Thoracic aorta (tissue), 2 donors: ENCODE data around the gene IQSEC1. TPM values are rescaled to one million over a fixed set of nuclear protein-coding genes. Genes with fewer than 3 reads are reported as not detected.

ENCODE experiments used
- ATAC-seq: fragments of 150-250 bp; one replicate; pipeline ENCODE4 v1.8.0; 2017; ENCODE audit warnings: low read depth; ENCODE audit not compliant: insufficient number of reproducible peaks, low FRiP score
- DNase-seq: peaks from one replicate; pipeline ENCODE4 v3.0.0-alpha.2; 2020; ENCODE audit warnings: low spot score
- H3K27ac ChIP-seq, 2 donors: fragments of 200-600 bp; sonication (generic); 1 replicate in 1 of 2; 2 replicates in 1 of 2; pipeline ENCODE4 v1.5.1; 2016; ENCODE audit warnings: mild to moderate bottlenecking in 2 of 2, moderate library complexity in 2 of 2
- H3K27me3 ChIP-seq: fragments of 200-600 bp; sonication (generic); replicated peaks from 2 replicates; pipeline ENCODE4 v1.6.0; 2016; ENCODE audit warnings: mild to moderate bottlenecking; ENCODE audit not compliant: insufficient read depth
- H3K36me3 ChIP-seq: fragments of 200-600 bp; sonication (generic); one replicate; pipeline ENCODE4 v1.5.1; 2016
- H3K4me1 ChIP-seq, 2 donors: fragments of 200-600 bp; sonication (generic); 1 replicate in 1 of 2; 2 replicates in 1 of 2; pipeline versions ENCODE4 v1.5.1 to v1.6.0; 2016; ENCODE audit warnings: low read depth in 2 of 2, mild to moderate bottlenecking in 1 of 2; ENCODE audit not compliant: control insufficient read depth in 1 of 2
- H3K4me3 ChIP-seq: fragments of 200-600 bp; sonication (generic); 2 replicates; pipeline ENCODE4 v1.5.1; 2016; ENCODE audit warnings: mild to moderate bottlenecking
- H3K9me3 ChIP-seq: fragments of 200-600 bp; sonication (generic); 2 replicates; pipeline ENCODE4 v1.5.1; 2016
- CTCF ChIP-seq: fragments of 200-600 bp; sonication (generic); IDR thresholded peaks from one replicate; pipeline ENCODE4 v1.5.1; 2019; ENCODE audit warnings: antibody characterized with exemption
- total RNA-seq, 2 donors: library from RNA; depleted of rRNA; stranded (reverse); fragments of >200 nt; gene quantifications; one replicate each; pipeline versions ENCODE4 v1.1.0 to v1.2.3, GENCODE V29; 2016

IQSEC1 gene
- total RNA-seq, 2 donors from 2014 or later, result 93.6 to 121 TPM

GRCh38 chr3:12963231-12963896 is 109.9 kb downstream of the IQSEC1 start:
- H3K4me1 ChIP-seq, result peaks cover 73 to 88% of the 10 kb centered on the region in 2 donors
- no peaks in the 10 kb centered on the region for H3K9me3 ChIP-seq
- no peaks in the 10 kb centered on the region for H3K36me3 ChIP-seq
- ATAC-seq (no peak), DNase-seq (no peak)
- no peaks in the 10 kb centered on the region for H3K27me3 ChIP-seq
- H3K4me3 ChIP-seq, result no peak overlapping the region
- H3K27ac ChIP-seq, result peak overlapping the region; percentile 54 to 91
- TF ChIP-seq CTCF, result no peak

GRCh38 chr3:12962292-12962691 is 110.9 kb downstream of the IQSEC1 start:
- no peak for TF ChIP-seq CTCF
- H3K27ac ChIP-seq, result peak overlapping the region; percentile 54 to 91

GRCh38 chr3:12961697-12962036 is 111.6 kb downstream of the IQSEC1 start:
- Histone ChIP-seq H3K9me3 (no peaks in the 10 kb centered on the region), H3K36me3 (no peaks in the 10 kb centered on the region), H3K27me3 (no peaks in the 10 kb centered on the region), H3K27ac (peak overlapping the region; percentile 54 to 91), H3K4me3 (no peak overlapping the region), H3K4me1 (peaks cover 85 to 100% of the 10 kb centered on the region in 2 donors)
- DNase-seq, result no peak
- no peak for TF ChIP-seq CTCF
- ATAC-seq, result no peak

More at GRCh38 chr3:12962292-12962691, 110.9 kb downstream of the IQSEC1 start:
- Histone ChIP-seq H3K4me1 (peaks cover 79 to 94% of the 10 kb centered on the region in 2 donors), H3K36me3 (no peaks in the 10 kb centered on the region), H3K4me3 (peak overlapping the region; percentile 18), H3K27me3 (no peaks in the 10 kb centered on the region), H3K9me3 (no peaks in the 10 kb centered on the region)
- ATAC-seq (no peak), DNase-seq (no peak)

- no peak for TF ChIP-seq CTCF
- H3K4me1 ChIP-seq, result peaks cover 85 to 100% of the 10 kb centered on the region in 2 donors
- H3K4me3 ChIP-seq, result no peak overlapping the region
- no peaks in the 10 kb centered on the region for H3K9me3 ChIP-seq
- no peaks in the 10 kb centered on the region for H3K27me3 ChIP-seq
- no peak for ATAC-seq
- DNase-seq, result no peak
- H3K36me3 ChIP-seq, result no peaks in the 10 kb centered on the region
- H3K27ac ChIP-seq, result peak overlapping the region; percentile 54 to 91
These were observed 112.1 kb downstream of the IQSEC1 start for GRCh38 chr3:12961007-12961696.

- peak overlapping the region; percentile 86 to 91 for H3K27ac ChIP-seq
- ATAC-seq, result no peak
- H3K4me3 ChIP-seq, result no peak overlapping the region
- peaks cover 88 to 100% of the 10 kb centered on the region in 2 donors for H3K4me1 ChIP-seq
- no peaks in the 10 kb centered on the region for H3K36me3 ChIP-seq
- H3K9me3 ChIP-seq, result no peaks in the 10 kb centered on the region
- DNase-seq, result no peak
- no peak for TF ChIP-seq CTCF
- H3K27me3 ChIP-seq, result no peaks in the 10 kb centered on the region
These were observed 112.7 kb downstream of the IQSEC1 start for GRCh38 chr3:12960497-12960896.
